HEK293 (cell line): ENCODE results near the gene TIAM1.

Experiments
- CTCF ChIA-PET: fragments of 350-600 bp; formaldehyde crosslinking; extraction: SDS; loops from one replicate; lab custom pipeline; 2021; ENCODE audit warnings: antibody characterized with exemption; lab: Yijun Ruan, JAX
- POLR2A ChIA-PET: fragments of 300-600 bp; formaldehyde crosslinking; extraction: SDS; loops from one replicate; lab custom pipeline; 2020; ENCODE audit warnings: antibody characterized with exemption, inconsistent platforms; lab: Yijun Ruan, JAX
- H3K27ac ChIP-seq: fragments of 200-500 bp; sonication (Bioruptor generic); 2 replicates; pipeline ENCODE4 v1.5.1; 2014; ENCODE audit warnings: low read depth, low read length, control low read depth, inconsistent platforms; ENCODE audit errors: extremely low read depth
- H3K36me3 ChIP-seq, 2 experiments: fragments of 200-500 bp in 1 of 2; sonication (Bioruptor generic) in 1 of 2; 1 replicate in 1 of 2; 2 replicates in 1 of 2; pipeline ENCODE4 v1.5.1; 2014 to 2017; ENCODE audit warnings: inconsistent platforms in 2 of 2, low read length in 2 of 2; ENCODE audit not compliant: control insufficient read depth in 2 of 2, insufficient read depth in 1 of 2
- H3K4me1 ChIP-seq: fragments of 200-500 bp; sonication (Bioruptor generic); 2 replicates; pipeline ENCODE4 v1.5.1; 2014; ENCODE audit warnings: mild to moderate bottlenecking, low read length, inconsistent platforms; ENCODE audit not compliant: control insufficient read depth, insufficient read depth
- H3K4me3 ChIP-seq: 2 replicates; pipeline ENCODE4 v1.5.1; 2011; ENCODE audit warnings: low read depth, mild to moderate bottlenecking, control low read depth, low read length, moderate library complexity
- H3K9me3 ChIP-seq: fragments of 200-500 bp; sonication (Bioruptor generic); 2 replicates; pipeline ENCODE4 v1.5.1; 2014; ENCODE audit warnings: low read depth, low read length, inconsistent platforms; ENCODE audit not compliant: control insufficient read depth, insufficient read depth
- EGR2 ChIP-seq: fragments of 450-650 bp; formaldehyde crosslinking; IDR thresholded peaks from 2 replicates; pipeline ENCODE4 v1.5.1; 2016; ENCODE audit warnings: low read depth, missing biosample characterization, missing genetic modification characterization
- GFI1B ChIP-seq: fragments of 450-650 bp; formaldehyde crosslinking; IDR thresholded peaks from 2 replicates; pipeline ENCODE4 v1.5.1; 2016; ENCODE audit warnings: missing biosample characterization, missing genetic modification characterization
- GLIS1 ChIP-seq: fragments of 450-650 bp; formaldehyde crosslinking; IDR thresholded peaks from 2 replicates; pipeline ENCODE4 v1.5.1; 2016; ENCODE audit warnings: missing biosample characterization, missing genetic modification characterization
- KLF7 ChIP-seq: fragments of 450-650 bp; formaldehyde crosslinking; IDR thresholded peaks from 2 replicates; pipeline ENCODE4 v1.5.1; 2016; ENCODE audit warnings: missing biosample characterization, missing genetic modification characterization, borderline replicate concordance
- ZBTB48 ChIP-seq: fragments of 450-650 bp; formaldehyde crosslinking; IDR thresholded peaks from 2 replicates; pipeline ENCODE4 v1.5.1; 2016; ENCODE audit warnings: missing biosample characterization, missing genetic modification characterization
- ZEB2 ChIP-seq: fragments of 450-650 bp; formaldehyde crosslinking; IDR thresholded peaks from 2 replicates; pipeline ENCODE4 v1.5.1; 2016; ENCODE audit warnings: missing biosample characterization, missing genetic modification characterization
- ZNF138 ChIP-seq: fragments of 450-650 bp; formaldehyde crosslinking; IDR thresholded peaks from 2 replicates; pipeline ENCODE4 v1.5.1; 2016; ENCODE audit warnings: missing biosample characterization, missing genetic modification characterization, borderline replicate concordance
- ZNF16 ChIP-seq: fragments of 450-650 bp; formaldehyde crosslinking; IDR thresholded peaks from 2 replicates; pipeline ENCODE4 v1.5.1; 2016; ENCODE audit warnings: low read depth, missing biosample characterization, missing genetic modification characterization
- ZNF18 ChIP-seq: fragments of 450-650 bp; formaldehyde crosslinking; IDR thresholded peaks from 2 replicates; pipeline ENCODE4 v1.5.1; 2016; ENCODE audit warnings: missing biosample characterization, missing genetic modification characterization
- ZNF202 ChIP-seq: fragments of 450-650 bp; formaldehyde crosslinking; IDR thresholded peaks from 2 replicates; pipeline ENCODE4 v1.5.1; 2016; ENCODE audit warnings: missing biosample characterization, missing genetic modification characterization, borderline replicate concordance
- ZNF211 ChIP-seq: fragments of 450-650 bp; formaldehyde crosslinking; IDR thresholded peaks from 2 replicates; pipeline ENCODE4 v1.5.1; 2016; ENCODE audit warnings: low read depth, missing biosample characterization, missing genetic modification characterization
- ZNF248 ChIP-seq: fragments of 450-650 bp; formaldehyde crosslinking; IDR thresholded peaks from 2 replicates; pipeline ENCODE4 v1.5.1; 2017; ENCODE audit warnings: missing biosample characterization, missing genetic modification characterization
- ZNF350 ChIP-seq: fragments of 450-650 bp; formaldehyde crosslinking; IDR thresholded peaks from 2 replicates; pipeline ENCODE4 v1.5.0; 2017; ENCODE audit warnings: missing biosample characterization, mild to moderate bottlenecking, missing genetic modification characterization
- ZNF354C ChIP-seq: fragments of 450-650 bp; formaldehyde crosslinking; IDR thresholded peaks from 2 replicates; pipeline ENCODE4 v1.5.1; 2016; ENCODE audit warnings: missing biosample characterization, missing genetic modification characterization, low read depth, borderline replicate concordance
- ZNF416 ChIP-seq: fragments of 450-650 bp; formaldehyde crosslinking; IDR thresholded peaks from 2 replicates; pipeline ENCODE4 v1.5.1; 2016; ENCODE audit warnings: missing biosample characterization, missing genetic modification characterization
- ZNF549 ChIP-seq: fragments of 450-650 bp; IDR thresholded peaks from 2 replicates; pipeline ENCODE4 v1.5.1; 2018; ENCODE audit warnings: missing biosample characterization, missing genetic modification characterization, mild to moderate bottlenecking, inconsistent platforms, moderate library complexity
- ZNF624 ChIP-seq: fragments of 450-650 bp; formaldehyde crosslinking; IDR thresholded peaks from 2 replicates; pipeline ENCODE4 v1.5.1; 2017; ENCODE audit warnings: missing biosample characterization, missing genetic modification characterization
- ZNF626 ChIP-seq: fragments of 450-650 bp; sonication (Bioruptor Pico); formaldehyde crosslinking; IDR thresholded peaks from 2 replicates; pipeline ENCODE4 v1.5.1; 2018; ENCODE audit warnings: missing biosample characterization, missing genetic modification characterization, inconsistent platforms
- ZNF692 ChIP-seq: fragments of 450-650 bp; formaldehyde crosslinking; IDR thresholded peaks from 2 replicates; pipeline ENCODE4 v1.5.1; 2016; ENCODE audit warnings: missing biosample characterization, missing genetic modification characterization
- ZNF704 ChIP-seq: fragments of 450-650 bp; formaldehyde crosslinking; IDR thresholded peaks from 2 replicates; pipeline ENCODE4 v1.5.1; 2016; ENCODE audit warnings: missing biosample characterization, missing genetic modification characterization
- ZNF776 ChIP-seq: fragments of 450-650 bp; formaldehyde crosslinking; IDR thresholded peaks from 2 replicates; pipeline ENCODE4 v1.5.0; 2017; ENCODE audit warnings: missing biosample characterization, missing genetic modification characterization, borderline replicate concordance
- ZXDB ChIP-seq: fragments of 450-650 bp; formaldehyde crosslinking; IDR thresholded peaks from 2 replicates; pipeline ENCODE4 v1.5.1; 2016; ENCODE audit warnings: missing biosample characterization, missing genetic modification characterization
- TF ChIP-seq, protein P1 (sequence below): fragments of 450-650 bp; formaldehyde crosslinking; IDR thresholded peaks from 2 replicates; pipeline ENCODE4 v1.5.1; 2016; ENCODE audit warnings: missing biosample characterization, missing genetic modification characterization
- TF ChIP-seq, protein P2 (sequence below): fragments of 450-650 bp; formaldehyde crosslinking; IDR thresholded peaks from 2 replicates; pipeline ENCODE4 v1.5.1; 2016; ENCODE audit warnings: missing biosample characterization, missing genetic modification characterization
- TF ChIP-seq, protein P3 (sequence below): fragments of 450-650 bp; formaldehyde crosslinking; IDR thresholded peaks from 2 replicates; pipeline ENCODE4 v1.5.1; 2016; ENCODE audit warnings: missing biosample characterization, missing genetic modification characterization, borderline replicate concordance
- TF ChIP-seq, protein P4 (sequence below): fragments of 450-650 bp; formaldehyde crosslinking; IDR thresholded peaks from 2 replicates; pipeline ENCODE4 v1.5.1; 2017; ENCODE audit warnings: missing biosample characterization, missing genetic modification characterization

TIAM1 gene

DNA sequence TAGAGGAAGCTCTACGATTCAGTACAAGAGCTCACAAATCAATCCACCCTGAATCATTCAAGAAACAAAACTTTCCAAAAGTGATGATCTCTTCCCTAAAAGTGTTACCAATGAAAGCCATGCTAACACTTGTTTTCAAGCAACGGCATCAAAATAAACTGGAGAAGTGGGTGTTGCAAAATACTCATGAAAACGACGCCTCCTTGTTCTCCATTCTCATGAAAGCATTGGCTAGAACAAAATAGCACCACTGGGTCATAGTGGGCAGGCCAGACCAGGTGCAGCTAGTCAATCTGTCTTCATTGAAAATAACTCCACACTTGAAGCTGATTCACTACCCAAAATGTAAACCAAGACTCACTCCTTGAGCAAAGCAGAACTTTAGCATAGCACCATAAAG lies 4.3 kb downstream of the TIAM1 start:
- H3K4me3 ChIP-seq = no peak overlapping the region
- no peak for TF ChIP-seq ZNF248 (tag by site-specific recombination)
- no peak for TF ChIP-seq GLIS1
- TF ChIP-seq, protein P1, sequence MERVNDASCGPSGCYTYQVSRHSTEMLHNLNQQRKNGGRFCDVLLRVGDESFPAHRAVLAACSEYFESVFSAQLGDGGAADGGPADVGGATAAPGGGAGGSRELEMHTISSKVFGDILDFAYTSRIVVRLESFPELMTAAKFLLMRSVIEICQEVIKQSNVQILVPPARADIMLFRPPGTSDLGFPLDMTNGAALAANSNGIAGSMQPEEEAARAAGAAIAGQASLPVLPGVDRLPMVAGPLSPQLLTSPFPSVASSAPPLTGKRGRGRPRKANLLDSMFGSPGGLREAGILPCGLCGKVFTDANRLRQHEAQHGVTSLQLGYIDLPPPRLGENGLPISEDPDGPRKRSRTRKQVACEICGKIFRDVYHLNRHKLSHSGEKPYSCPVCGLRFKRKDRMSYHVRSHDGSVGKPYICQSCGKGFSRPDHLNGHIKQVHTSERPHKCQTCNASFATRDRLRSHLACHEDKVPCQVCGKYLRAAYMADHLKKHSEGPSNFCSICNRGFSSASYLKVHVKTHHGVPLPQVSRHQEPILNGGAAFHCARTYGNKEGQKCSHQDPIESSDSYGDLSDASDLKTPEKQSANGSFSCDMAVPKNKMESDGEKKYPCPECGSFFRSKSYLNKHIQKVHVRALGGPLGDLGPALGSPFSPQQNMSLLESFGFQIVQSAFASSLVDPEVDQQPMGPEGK = no peak
- TF ChIP-seq ZNF18 (tag by site-specific recombination) = no peak
- no peak for TF ChIP-seq ZNF626 (tag by site-specific recombination)
- no peak for TF ChIP-seq ZNF354C (tag by site-specific recombination)
- no peak for TF ChIP-seq GFI1B (tag by site-specific recombination)
- TF ChIP-seq ZNF624 (tag by site-specific recombination) = no peak
- TF ChIP-seq ZNF202 = no peak
- TF ChIP-seq ZXDB (tag by site-specific recombination) = no peak
- TF ChIP-seq, protein P2, sequence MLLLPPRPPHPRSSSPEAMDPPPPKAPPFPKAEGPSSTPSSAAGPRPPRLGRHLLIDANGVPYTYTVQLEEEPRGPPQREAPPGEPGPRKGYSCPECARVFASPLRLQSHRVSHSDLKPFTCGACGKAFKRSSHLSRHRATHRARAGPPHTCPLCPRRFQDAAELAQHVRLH = no peak
- TF ChIP-seq ZNF138 = no peak
- TF ChIP-seq ZNF16 = no peak
- TF ChIP-seq ZNF692 (tag by site-specific recombination) = no peak
- TF ChIP-seq, protein P3, sequence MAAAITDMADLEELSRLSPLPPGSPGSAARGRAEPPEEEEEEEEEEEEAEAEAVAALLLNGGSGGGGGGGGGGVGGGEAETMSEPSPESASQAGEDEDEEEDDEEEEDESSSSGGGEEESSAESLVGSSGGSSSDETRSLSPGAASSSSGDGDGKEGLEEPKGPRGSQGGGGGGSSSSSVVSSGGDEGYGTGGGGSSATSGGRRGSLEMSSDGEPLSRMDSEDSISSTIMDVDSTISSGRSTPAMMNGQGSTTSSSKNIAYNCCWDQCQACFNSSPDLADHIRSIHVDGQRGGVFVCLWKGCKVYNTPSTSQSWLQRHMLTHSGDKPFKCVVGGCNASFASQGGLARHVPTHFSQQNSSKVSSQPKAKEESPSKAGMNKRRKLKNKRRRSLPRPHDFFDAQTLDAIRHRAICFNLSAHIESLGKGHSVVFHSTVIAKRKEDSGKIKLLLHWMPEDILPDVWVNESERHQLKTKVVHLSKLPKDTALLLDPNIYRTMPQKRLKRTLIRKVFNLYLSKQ (tag by site-specific recombination) = no peak
- TF ChIP-seq ZNF350 (tag by site-specific recombination) = no peak
- TF ChIP-seq, protein P4, sequence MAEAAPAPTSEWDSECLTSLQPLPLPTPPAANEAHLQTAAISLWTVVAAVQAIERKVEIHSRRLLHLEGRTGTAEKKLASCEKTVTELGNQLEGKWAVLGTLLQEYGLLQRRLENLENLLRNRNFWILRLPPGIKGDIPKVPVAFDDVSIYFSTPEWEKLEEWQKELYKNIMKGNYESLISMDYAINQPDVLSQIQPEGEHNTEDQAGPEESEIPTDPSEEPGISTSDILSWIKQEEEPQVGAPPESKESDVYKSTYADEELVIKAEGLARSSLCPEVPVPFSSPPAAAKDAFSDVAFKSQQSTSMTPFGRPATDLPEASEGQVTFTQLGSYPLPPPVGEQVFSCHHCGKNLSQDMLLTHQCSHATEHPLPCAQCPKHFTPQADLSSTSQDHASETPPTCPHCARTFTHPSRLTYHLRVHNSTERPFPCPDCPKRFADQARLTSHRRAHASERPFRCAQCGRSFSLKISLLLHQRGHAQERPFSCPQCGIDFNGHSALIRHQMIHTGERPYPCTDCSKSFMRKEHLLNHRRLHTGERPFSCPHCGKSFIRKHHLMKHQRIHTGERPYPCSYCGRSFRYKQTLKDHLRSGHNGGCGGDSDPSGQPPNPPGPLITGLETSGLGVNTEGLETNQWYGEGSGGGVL = no peak
- TF ChIP-seq, all 188 proteins: peak for 0
- Histone ChIP-seq H3K27ac (no peak overlapping the region), H3K36me3 (peaks cover 0 to 13% of the 10 kb centered on the region in 2 experiments; a peak in 1 of 3 replicates), H3K4me1 (peaks cover 16% of the 10 kb centered on the region), H3K9me3 (no peaks in the 10 kb centered on the region)
- ChIA-PET POLR2A (no interaction called here), CTCF (interaction anchor here (0.6 kb wide), 1 partner anchor 15 kb away, joined by 4 read pairs; no protein-coding TSS in a partner anchor)

- no peaks in the 10 kb centered on the region for H3K9me3 ChIP-seq
- no peak overlapping the region for H3K27ac ChIP-seq
- H3K4me1 ChIP-seq = peaks cover 15% of the 10 kb centered on the region
- POLR2A ChIA-PET = no interaction called here
- CTCF ChIA-PET = no interaction called here
- peaks cover 0 to 13% of the 10 kb centered on the region in 2 experiments; a peak in 1 of 3 replicates for H3K36me3 ChIP-seq
- H3K4me3 ChIP-seq = no peak overlapping the region
- TF ChIP-seq ZNF704 (tag by site-specific recombination) (no peak), ZNF549 (tag by site-specific recombination) (no peak), EGR2 (no peak), ZNF416 (tag by site-specific recombination) (no peak), ZBTB48 (tag by site-specific recombination) (no peak), ZEB2 (no peak), ZXDB (tag by site-specific recombination) (no peak), ZNF776 (tag by site-specific recombination) (no peak), ZNF211 (no peak), KLF7 (no peak)
These were observed 5.1 kb downstream of the TIAM1 start for GRCh38 chr21:31338908-31339368.
